PC-3 (cell line): Measurements from ENCODE around the gene RPL36.

ENCODE experiments used
- CTCF ChIP-seq: fragments of 300-600 bp; sonication (generic); conservative IDR thresholded peaks from 2 replicates; pipeline ENCODE4 v1.5.1; 2017; ENCODE audit warnings: antibody characterized with exemption, low read depth, mild to moderate bottlenecking, low read length
- EZH2 ChIP-seq: fragments of 300-600 bp; sonication (generic); IDR thresholded peaks from one replicate; pipeline ENCODE4 v1.6.1; 2017; ENCODE audit warnings: antibody characterized with exemption, mild to moderate bottlenecking, low read length; ENCODE audit not compliant: unreplicated experiment
- EZH2phosphoT487 ChIP-seq: fragments of 300-600 bp; sonication (generic); IDR thresholded peaks from 2 replicates; pipeline ENCODE4 v1.6.1; 2018; ENCODE audit warnings: mild to moderate bottlenecking, antibody characterized with exemption, low read length, borderline replicate concordance

- TF ChIP-seq CTCF, result peak; percentile 90
- no peak for TF ChIP-seq EZH2phosphoT487
- no peak for TF ChIP-seq EZH2
Measured at GRCh38 chr19:5686647-5687359, 3.3 kb upstream of the RPL36 start.
